ENCODE measurements around the gene CHKA. TPM values are rescaled to one million over a fixed set of nuclear protein-coding genes. Genes with fewer than 3 reads are reported as not detected.

CHKA gene
- total and polyA plus RNA-seq, 2 experiments from 2014 or later = 3.6 to 4.2 TPM

GRCh38 chr11:68115285-68115684 is 5.9 kb downstream of the CHKA start:
- in situ Hi-C loops (cut with MboI) = no loop called here

GRCh38 chr11:68113986-68114385 is 7.2 kb downstream of the CHKA start:
- Histone ChIP-seq H3K9me3 (ENCODE audit: low read depth) (no peaks in the 10 kb centered on the region), H2AFZ (no peak overlapping the region), H3K9ac (no peak overlapping the region), H3K4me2 (ENCODE audit: unreplicated experiment) (no peak overlapping the region), H3F3A (ENCODE audit: insufficient read depth) (0 out of 2 replicates have a peak, but pooled peaks cover 5% of the 10 kb centered on the region), H3K4me3 (no peak overlapping the region), H4K20me1 (ENCODE audit: insufficient read depth) (no peaks in the 10 kb centered on the region), H3K36me3 (ENCODE audit: low read depth) (no peaks in the 10 kb centered on the region), H3K4me1 (ENCODE audit: insufficient read depth) (no peaks in the 10 kb centered on the region), H3K27me3 (replicated peaks; ENCODE audit: insufficient read depth) (no peaks in the 10 kb centered on the region), H3K79me2 (ENCODE audit: insufficient read depth) (peaks cover 46% of the 10 kb centered on the region), H3K9me2 (ENCODE audit: insufficient read depth) (no peaks in the 10 kb centered on the region), H3K27ac (no peak overlapping the region)
- peak; percentile 25 for DNase-seq
- TF ChIP-seq EZH2 (IDR thresholded peaks at IDR 0.05; ENCODE audit: insufficient read depth, poor library complexity, severe bottlenecking) (no peak), EZH2phosphoT487 (IDR thresholded peaks at IDR 0.05; ENCODE audit: insufficient read depth, low read depth) (no peak)
- WGBS, 2 experiments (ENCODE audit: low coverage in 1 of 2, low lambda C conversion rate in 2 of 2, missing lambda C conversion rate in 2 of 2) = 57 to 65% methylated on average over 3 of the region's 3 CpGs
- in situ Hi-C loops (cut with MboI) = no loop called here

More at GRCh38 chr11:68115285-68115684, 5.9 kb downstream of the CHKA start:
- H3K27me3 ChIP-seq (replicated peaks; ENCODE audit: insufficient read depth) = no peaks in the 10 kb centered on the region
- H2AFZ ChIP-seq = no peak overlapping the region
- DNase-seq = no peak
- 0 out of 2 replicates have a peak, but pooled peaks cover 7% of the 10 kb centered on the region for H3F3A ChIP-seq (ENCODE audit: insufficient read depth)
- H3K4me1 ChIP-seq (ENCODE audit: insufficient read depth) = no peaks in the 10 kb centered on the region
- no peak overlapping the region for H3K27ac ChIP-seq
- H3K9me3 ChIP-seq (ENCODE audit: low read depth) = no peaks in the 10 kb centered on the region
- WGBS, 2 experiments (ENCODE audit: low coverage in 1 of 2, low lambda C conversion rate in 2 of 2, missing lambda C conversion rate in 2 of 2) = 91 to 94% methylated on average over 1 of the region's 1 CpG
- no peak overlapping the region for H3K4me3 ChIP-seq
- H3K36me3 ChIP-seq (ENCODE audit: low read depth) = no peaks in the 10 kb centered on the region
- H4K20me1 ChIP-seq (ENCODE audit: insufficient read depth) = no peaks in the 10 kb centered on the region
- H3K9me2 ChIP-seq (ENCODE audit: insufficient read depth) = no peaks in the 10 kb centered on the region
- no peak overlapping the region for H3K9ac ChIP-seq
- TF ChIP-seq EZH2 (IDR thresholded peaks at IDR 0.05; ENCODE audit: insufficient read depth, poor library complexity, severe bottlenecking) (no peak), EZH2phosphoT487 (IDR thresholded peaks at IDR 0.05; ENCODE audit: insufficient read depth, low read depth) (no peak)
- H3K4me2 ChIP-seq (ENCODE audit: unreplicated experiment) = no peak overlapping the region
- peaks cover 59% of the 10 kb centered on the region for H3K79me2 ChIP-seq (ENCODE audit: insufficient read depth)

GRCh38 chr11:68107689-68108088 is 13.5 kb downstream of the CHKA start:
- Histone ChIP-seq H3K36me3 (ENCODE audit: low read depth) (no peaks in the 10 kb centered on the region), H3K4me2 (ENCODE audit: unreplicated experiment) (no peak overlapping the region), H3F3A (ENCODE audit: insufficient read depth) (no peaks in the 10 kb centered on the region), H3K27me3 (replicated peaks; ENCODE audit: insufficient read depth) (no peaks in the 10 kb centered on the region), H3K4me3 (no peak overlapping the region), H2AFZ (no peak overlapping the region), H3K79me2 (ENCODE audit: insufficient read depth) (peaks cover 29% of the 10 kb centered on the region), H3K9me2 (ENCODE audit: insufficient read depth) (no peaks in the 10 kb centered on the region), H3K9ac (no peak overlapping the region), H3K9me3 (ENCODE audit: low read depth) (no peaks in the 10 kb centered on the region), H3K27ac (no peak overlapping the region), H4K20me1 (ENCODE audit: insufficient read depth) (no peaks in the 10 kb centered on the region), H3K4me1 (ENCODE audit: insufficient read depth) (no peaks in the 10 kb centered on the region)
- in situ Hi-C loops (cut with MboI) = no loop called here
- TF ChIP-seq EZH2 (IDR thresholded peaks at IDR 0.05; ENCODE audit: insufficient read depth, poor library complexity, severe bottlenecking) (no peak), EZH2phosphoT487 (IDR thresholded peaks at IDR 0.05; ENCODE audit: insufficient read depth, low read depth) (no peak)
- DNase-seq = no peak
- 96 to 97% methylated on average over 10 of the region's 10 CpGs for WGBS, 2 experiments (ENCODE audit: low coverage in 1 of 2, low lambda C conversion rate in 2 of 2, missing lambda C conversion rate in 2 of 2)

GRCh38 chr11:68106165-68106940 is 14.8 kb downstream of the CHKA start:
- no peak for DNase-seq
- Histone ChIP-seq H3K9me2 (ENCODE audit: insufficient read depth) (no peaks in the 10 kb centered on the region), H3K27ac (no peak overlapping the region), H3K4me3 (no peak overlapping the region), H3K79me2 (ENCODE audit: insufficient read depth) (peaks cover 37% of the 10 kb centered on the region), H3K9ac (no peak overlapping the region), H3K4me1 (ENCODE audit: insufficient read depth) (no peaks in the 10 kb centered on the region), H3K4me2 (ENCODE audit: unreplicated experiment) (no peak overlapping the region), H3K27me3 (replicated peaks; ENCODE audit: insufficient read depth) (no peaks in the 10 kb centered on the region), H3K9me3 (ENCODE audit: low read depth) (no peaks in the 10 kb centered on the region), H2AFZ (no peak overlapping the region), H3F3A (ENCODE audit: insufficient read depth) (no peaks in the 10 kb centered on the region), H3K36me3 (ENCODE audit: low read depth) (no peaks in the 10 kb centered on the region), H4K20me1 (ENCODE audit: insufficient read depth) (no peaks in the 10 kb centered on the region)
- TF ChIP-seq EZH2 (IDR thresholded peaks at IDR 0.05; ENCODE audit: insufficient read depth, poor library complexity, severe bottlenecking) (no peak), EZH2phosphoT487 (IDR thresholded peaks at IDR 0.05; ENCODE audit: insufficient read depth, low read depth) (no peak)
- in situ Hi-C loops (cut with MboI) = no loop called here
- WGBS, 2 experiments (ENCODE audit: low coverage in 1 of 2, low lambda C conversion rate in 2 of 2, missing lambda C conversion rate in 2 of 2) = 70 to 71% methylated on average over 8 of the region's 8 CpGs
